Kidney epithelial cell (primary cell): ENCODE data around the gene NEDD4L. TPM values are rescaled to one million over a fixed set of nuclear protein-coding genes. Genes with fewer than 3 reads are reported as not detected.
A peak's percentile ranks its signal among the peaks of the same experiment; 100 is the strongest.

Source experiments
- DNase-seq: peaks from one replicate; pipeline ENCODE4 v3.0.0-alpha.2; 2010; ENCODE audit warnings: low read depth
- H3K27me3 ChIP-seq: 2 replicates; pipeline ENCODE4 v1.6.0; 2011; ENCODE audit warnings: low read length; ENCODE audit not compliant: control insufficient read depth, insufficient read depth
- H3K36me3 ChIP-seq: 2 replicates; pipeline ENCODE4 v1.5.1; 2011; ENCODE audit warnings: low read length; ENCODE audit not compliant: control insufficient read depth, insufficient read depth
- H3K4me3 ChIP-seq: 2 replicates; pipeline ENCODE4 v1.5.1; 2011; ENCODE audit warnings: low read depth, mild to moderate bottlenecking, control low read depth, low read length
- total RNA-seq: library from RNA; depleted of rRNA; stranded (reverse); fragments of >200 nt; gene quantifications from 2 replicates; pipeline ENCODE4 v1.2.3, GENCODE V29; 2015
- TF ChIP-seq, protein P1 (sequence below): IDR thresholded peaks from 2 replicates; pipeline ENCODE4 v1.5.1; 2011; ENCODE audit warnings: mild to moderate bottlenecking, moderate library complexity, low read length, control low read depth, inconsistent platforms; ENCODE audit not compliant: insufficient read depth, poor library complexity, severe bottlenecking

NEDD4L gene
- total RNA-seq, 1 donor from 2014 or later: 88.3 TPM

- no peaks in the 10 kb centered on the region for H3K27me3 ChIP-seq
- peak overlapping the region; percentile 53 for H3K4me3 ChIP-seq
- DNase-seq: peak; percentile 92
- H3K36me3 ChIP-seq: no peaks in the 10 kb centered on the region
- TF ChIP-seq, protein P1, sequence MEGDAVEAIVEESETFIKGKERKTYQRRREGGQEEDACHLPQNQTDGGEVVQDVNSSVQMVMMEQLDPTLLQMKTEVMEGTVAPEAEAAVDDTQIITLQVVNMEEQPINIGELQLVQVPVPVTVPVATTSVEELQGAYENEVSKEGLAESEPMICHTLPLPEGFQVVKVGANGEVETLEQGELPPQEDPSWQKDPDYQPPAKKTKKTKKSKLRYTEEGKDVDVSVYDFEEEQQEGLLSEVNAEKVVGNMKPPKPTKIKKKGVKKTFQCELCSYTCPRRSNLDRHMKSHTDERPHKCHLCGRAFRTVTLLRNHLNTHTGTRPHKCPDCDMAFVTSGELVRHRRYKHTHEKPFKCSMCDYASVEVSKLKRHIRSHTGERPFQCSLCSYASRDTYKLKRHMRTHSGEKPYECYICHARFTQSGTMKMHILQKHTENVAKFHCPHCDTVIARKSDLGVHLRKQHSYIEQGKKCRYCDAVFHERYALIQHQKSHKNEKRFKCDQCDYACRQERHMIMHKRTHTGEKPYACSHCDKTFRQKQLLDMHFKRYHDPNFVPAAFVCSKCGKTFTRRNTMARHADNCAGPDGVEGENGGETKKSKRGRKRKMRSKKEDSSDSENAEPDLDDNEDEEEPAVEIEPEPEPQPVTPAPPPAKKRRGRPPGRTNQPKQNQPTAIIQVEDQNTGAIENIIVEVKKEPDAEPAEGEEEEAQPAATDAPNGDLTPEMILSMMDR: no peak
These were observed 177.2 kb downstream of the NEDD4L start for GRCh38 chr18:58221060-58221725.

DNA sequence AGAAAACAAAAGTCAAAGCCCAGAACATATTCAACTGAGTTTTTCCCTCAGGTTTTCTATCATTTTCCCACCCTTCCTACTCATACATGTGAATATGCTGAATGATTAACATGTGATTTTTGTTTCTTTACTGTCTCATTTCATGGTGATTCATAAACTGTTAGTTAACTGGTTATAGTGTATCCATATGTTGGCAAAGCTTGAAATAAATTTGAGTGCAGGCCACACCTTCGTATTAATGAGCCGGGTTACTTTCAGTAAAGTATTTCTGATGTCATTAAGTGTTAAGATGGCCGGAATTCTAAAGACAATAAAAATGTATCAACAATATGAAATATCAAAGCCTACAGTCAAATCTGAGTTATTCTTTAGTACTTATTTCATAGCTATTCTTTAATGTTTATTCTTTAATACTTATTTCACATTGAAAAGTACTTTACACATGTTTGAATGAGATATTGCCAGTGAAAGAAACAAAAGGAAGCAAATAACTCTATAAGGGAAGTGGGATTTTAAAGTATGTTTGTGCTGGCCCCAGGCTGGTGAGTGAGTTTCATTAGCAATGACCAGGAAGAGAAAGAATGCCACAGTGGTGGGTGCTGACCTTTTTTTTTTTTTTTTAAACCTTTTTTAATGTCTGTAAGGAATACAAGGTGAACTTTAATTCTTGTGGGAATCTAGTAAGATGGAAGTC, 178.6 kb downstream of the NEDD4L start:
- no peak for DNase-seq
- Histone ChIP-seq H3K36me3 (no peaks in the 10 kb centered on the region), H3K27me3 (no peaks in the 10 kb centered on the region), H3K4me3 (peak overlapping the region; percentile 53)
- TF ChIP-seq, protein P1: no peak

DNA sequence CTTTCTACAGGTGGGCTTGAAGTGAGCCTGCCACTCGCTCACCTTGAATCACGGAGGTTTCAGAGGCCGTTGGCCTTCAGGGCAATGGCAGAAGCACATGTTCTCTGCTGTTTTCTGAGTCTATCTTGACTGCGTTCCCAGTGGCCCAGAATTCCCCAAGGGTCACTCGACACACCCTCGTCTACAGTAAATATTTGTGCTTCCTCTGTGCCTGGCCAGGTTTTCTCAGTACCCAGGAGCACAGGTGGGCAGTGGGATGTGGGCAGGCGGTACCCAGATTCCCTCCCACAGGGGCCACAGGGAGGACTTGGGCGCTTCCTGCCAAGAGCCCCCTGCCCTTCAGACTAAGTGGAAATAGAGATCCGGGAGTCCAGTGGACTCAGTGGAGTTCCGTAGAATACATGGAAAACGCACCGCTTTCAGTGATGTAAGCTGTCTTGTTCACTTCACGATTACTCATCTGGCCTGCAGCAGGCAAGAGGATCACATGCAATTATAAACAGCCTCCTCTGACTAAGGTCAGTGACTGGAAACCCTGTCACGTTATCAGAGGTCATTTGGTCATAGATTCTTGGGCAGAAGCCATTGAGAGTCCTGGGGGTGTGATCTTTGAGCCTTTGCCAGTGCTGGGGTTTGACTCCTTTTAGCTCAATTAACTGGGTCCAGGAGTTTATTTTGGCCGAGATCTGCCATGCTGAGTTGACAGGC, 179.8 kb downstream of the NEDD4L start:
- Histone ChIP-seq H3K36me3 (no peaks in the 10 kb centered on the region), H3K4me3 (peak overlapping the region; percentile 53), H3K27me3 (no peaks in the 10 kb centered on the region)
- DNase-seq: peak; percentile 93
- TF ChIP-seq, protein P1: no peak

DNA sequence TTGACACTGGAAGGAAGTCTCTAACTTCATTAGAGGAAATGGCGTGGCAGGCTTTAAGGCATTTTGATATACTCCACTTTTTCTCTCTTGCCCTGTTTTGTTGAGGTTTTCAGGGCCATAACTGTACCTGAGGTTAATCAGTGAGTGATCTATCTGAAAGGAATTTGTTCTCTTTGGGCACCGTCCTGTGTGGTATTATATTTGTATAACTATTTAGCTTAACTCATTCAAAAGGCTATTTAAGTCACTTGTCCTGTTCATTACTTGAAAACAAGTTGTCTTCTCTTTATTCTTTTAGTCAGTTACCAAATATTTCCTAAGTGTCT, 180.4 kb downstream of the NEDD4L start:
- peak overlapping the region; percentile 3 for H3K4me3 ChIP-seq
- TF ChIP-seq, protein P1: no peak
- H3K36me3 ChIP-seq: no peaks in the 10 kb centered on the region
- H3K27me3 ChIP-seq: no peaks in the 10 kb centered on the region
- no peak for DNase-seq

- no peak overlapping the region for H3K4me3 ChIP-seq
- H3K27me3 ChIP-seq: no peaks in the 10 kb centered on the region
- no peak for DNase-seq
- H3K36me3 ChIP-seq: no peaks in the 10 kb centered on the region
- TF ChIP-seq, protein P1: no peak
These were observed 181.1 kb downstream of the NEDD4L start for GRCh38 chr18:58225101-58225500.
